WTC11 (cell line): ENCODE data around the gene GDA.

Experiments used
- ATF3 ChIP-seq: sonication (generic); formaldehyde crosslinking; conservative IDR thresholded peaks from 2 replicates; pipeline ENCODE4 v1.8.1; 2022; ENCODE audit warnings: mild to moderate bottlenecking, missing genetic modification reagents
- CBFB ChIP-seq: sonication (generic); formaldehyde crosslinking; IDR thresholded peaks from 2 replicates; pipeline ENCODE4 v1.8.1; 2022; ENCODE audit warnings: mild to moderate bottlenecking, low read depth, missing genetic modification reagents
- CTCF ChIP-seq: fragments of 200-600 bp; IDR thresholded peaks from 2 replicates; pipeline ENCODE4 v1.8.0; 2022; ENCODE audit warnings: antibody characterized with exemption
- FOXP1 ChIP-seq: sonication (generic); formaldehyde crosslinking; IDR thresholded peaks from 2 replicates; pipeline ENCODE4 v1.8.0; 2022; ENCODE audit warnings: missing genetic modification reagents, mild to moderate bottlenecking, moderate library complexity, borderline replicate concordance
- JUN ChIP-seq: sonication (generic); formaldehyde crosslinking; IDR thresholded peaks from 2 replicates; pipeline ENCODE4 v1.8.0; 2023; ENCODE audit warnings: mild to moderate bottlenecking, missing genetic modification reagents
- KAT7 ChIP-seq: sonication (generic); formaldehyde crosslinking; IDR thresholded peaks from 2 replicates; pipeline ENCODE4 v1.8.1; 2023; ENCODE audit warnings: missing genetic modification reagents, mild to moderate bottlenecking, borderline replicate concordance
- NFYB ChIP-seq: sonication (generic); formaldehyde crosslinking; conservative IDR thresholded peaks from 2 replicates; pipeline ENCODE4 v1.8.0; 2022; ENCODE audit warnings: low read depth, missing genetic modification reagents
- PRDM15 ChIP-seq: sonication (generic); formaldehyde crosslinking; IDR thresholded peaks from 2 replicates; pipeline ENCODE4 v1.8.0; 2022; ENCODE audit warnings: missing genetic modification reagents
- PRRX2 ChIP-seq: fragments of 250-450 bp; sonication (Bioruptor Pico); IDR thresholded peaks from 2 replicates; pipeline ENCODE4 v1.8.0; 2021; ENCODE audit warnings: mild to moderate bottlenecking
- TEAD4 ChIP-seq: sonication (generic); formaldehyde crosslinking; IDR thresholded peaks from 2 replicates; pipeline ENCODE4 v1.8.0; 2022; ENCODE audit warnings: mild to moderate bottlenecking, missing genetic modification reagents
- USF2 ChIP-seq: sonication (generic); formaldehyde crosslinking; IDR thresholded peaks from 2 replicates; pipeline ENCODE4 v1.8.1; 2023; ENCODE audit warnings: mild to moderate bottlenecking, missing genetic modification reagents, moderate library complexity
- ZNF121 ChIP-seq: sonication (generic); formaldehyde crosslinking; IDR thresholded peaks from 2 replicates; pipeline ENCODE4 v1.8.0; 2023; ENCODE audit warnings: missing genetic modification reagents
- ZNF263 ChIP-seq: sonication (generic); formaldehyde crosslinking; IDR thresholded peaks from 2 replicates; pipeline ENCODE4 v1.8.1; 2022; ENCODE audit warnings: low read depth, mild to moderate bottlenecking, moderate library complexity, missing genetic modification reagents

- TF ChIP-seq ZNF121 (CRISPR knock-in tag), result no peak
- TF ChIP-seq CBFB (CRISPR knock-in tag), result no peak
- TF ChIP-seq PRRX2 (CRISPR knock-in tag), result no peak
- TF ChIP-seq CTCF, result no peak
- TF ChIP-seq KAT7 (CRISPR knock-in tag), result no peak
- TF ChIP-seq NFYB (CRISPR knock-in tag), result no peak
- TF ChIP-seq FOXP1 (CRISPR knock-in tag), result no peak
- TF ChIP-seq USF2 (CRISPR knock-in tag), result no peak
- no peak for TF ChIP-seq ATF3 (CRISPR knock-in tag)
- TF ChIP-seq JUN (CRISPR knock-in tag), result no peak
- TF ChIP-seq PRDM15 (CRISPR knock-in tag), result no peak
- no peak for TF ChIP-seq ZNF263 (CRISPR knock-in tag)
- no peak for TF ChIP-seq TEAD4
These were observed 149.9 kb downstream of the GDA start for GRCh38 chr9:72299017-72299603.
